HG03135 (cell line): Measurements from ENCODE around the gene FGF23.

ENCODE experiments used
- ATAC-seq: cut with Tn5 transposase; IDR thresholded peaks from one replicate; pipeline ENCODE4 v1.9.1; 2021; ENCODE audit warnings: mild to moderate bottlenecking, moderate library complexity; ENCODE audit not compliant: unreplicated experiment

The FGF23 gene

GRCh38 chr12:4386801-4387200, 7.3 kb upstream of the FGF23 start:
- ATAC-seq, result no peak

GRCh38 chr12:4383304-4383865, 3.9 kb upstream of the FGF23 start:
- no peak for ATAC-seq

GRCh38 chr12:4380332-4380731, 820 bp upstream of the FGF23 start:
- ATAC-seq, result no peak

- ATAC-seq, result no peak
These were observed 740 bp downstream of the FGF23 start for GRCh38 chr12:4378772-4379171.

- ATAC-seq, result no peak
These were observed 4.1 kb downstream of the FGF23 start for GRCh38 chr12:4375449-4375848.

- no peak for ATAC-seq
These were observed 6.9 kb downstream of the FGF23 start for GRCh38 chr12:4372653-4373052.

GRCh38 chr12:4370265-4370664, 9.2 kb downstream of the FGF23 start:
- no peak for ATAC-seq

- no peak for ATAC-seq
These were observed 10.0 kb downstream of the FGF23 start for GRCh38 chr12:4369548-4369947.

- no peak for ATAC-seq
These were observed 13.4 kb downstream of the FGF23 start for GRCh38 chr12:4366090-4366489.

GRCh38 chr12:4356041-4356327, 23.5 kb downstream of the FGF23 start:
- no peak for ATAC-seq

GRCh38 chr12:4355156-4356040, 24.1 kb downstream of the FGF23 start:
- ATAC-seq, result no peak

- no peak for ATAC-seq
These were observed 25.7 kb downstream of the FGF23 start for GRCh38 chr12:4353785-4354208.

- ATAC-seq, result no peak
These were observed 32.6 kb downstream of the FGF23 start for GRCh38 chr12:4346931-4347330.

GRCh38 chr12:4331842-4332241, 47.7 kb downstream of the FGF23 start:
- no peak for ATAC-seq

- ATAC-seq, result no peak
These were observed 48.3 kb downstream of the FGF23 start for GRCh38 chr12:4331221-4331620.

GRCh38 chr12:4330203-4330602, 49.3 kb downstream of the FGF23 start:
- ATAC-seq, result no peak

GRCh38 chr12:4327293-4327692, 52.2 kb downstream of the FGF23 start:
- ATAC-seq, result no peak

- ATAC-seq, result no peak
These were observed 53.5 kb downstream of the FGF23 start for GRCh38 chr12:4325966-4326365.

- no peak for ATAC-seq
These were observed 55.1 kb downstream of the FGF23 start for GRCh38 chr12:4324366-4324765.

GRCh38 chr12:4323396-4323795, 56.1 kb downstream of the FGF23 start:
- no peak for ATAC-seq

- no peak for ATAC-seq
These were observed 56.8 kb downstream of the FGF23 start for GRCh38 chr12:4322726-4323125.

- peak; percentile 96 for ATAC-seq
These were observed 58.4 kb downstream of the FGF23 start, which contains the start of gene TIGAR for GRCh38 chr12:4320853-4321701. TSS of gene TIGAR (plus strand) at chr12:4321213. CDS start at chr12:4321272, 59 bp downstream.
